ENCODE data around the gene CTXND1.

CTXND1 gene

GRCh38 chr15:80167936-80168335 is 84.1 kb downstream of the CTXND1 start:
- H3K27ac ChIP-seq (ENCODE audit: low read length), result no peak overlapping the region
- H3K27me3 ChIP-seq (ENCODE audit: low read depth, low read length), result no peaks in the 10 kb centered on the region
- H3K4me3 ChIP-seq (ENCODE audit: low read depth in 1 of 2, low read length in 2 of 2), result no peak overlapping the region
- H3K9me3 ChIP-seq (ENCODE audit: control insufficient read depth in 1 of 2, low read length in 2 of 2), result no peaks in the 10 kb centered on the region
- peaks cover 0 to under 1% of the 10 kb centered on the region in 2 donors for H3K36me3 ChIP-seq (ENCODE audit: control insufficient read depth in 1 of 2, insufficient read depth in 2 of 2, low read length in 2 of 2)
- H3K4me1 ChIP-seq (ENCODE audit: control insufficient read depth in 1 of 2, insufficient read depth in 2 of 2, low read length in 2 of 2), result no peaks in the 10 kb centered on the region

DNA sequence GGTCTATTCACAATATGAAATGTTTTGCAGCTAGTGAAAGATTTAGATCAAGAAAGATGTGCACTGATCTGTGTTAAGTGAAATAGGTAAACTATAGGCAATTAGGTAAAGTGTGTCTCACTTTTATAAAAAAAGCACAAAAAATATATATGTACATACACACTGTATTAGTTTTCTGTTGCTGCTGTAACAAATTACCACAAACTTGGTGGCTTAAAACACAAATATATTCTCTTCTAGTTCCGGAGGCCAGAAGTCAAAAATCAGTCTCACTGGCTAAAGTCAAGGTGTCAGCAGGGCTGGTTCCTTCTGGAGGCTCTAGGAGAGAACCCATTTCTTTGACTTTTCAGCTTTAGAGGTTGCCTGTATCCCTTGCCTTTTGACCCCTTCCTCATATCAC is 88.1 kb downstream of the CTXND1 start:
- no peaks in the 10 kb centered on the region for H3K9me3 ChIP-seq (ENCODE audit: control insufficient read depth in 1 of 2, low read length in 2 of 2)
- no peak overlapping the region for H3K27ac ChIP-seq (ENCODE audit: low read length)
- H3K36me3 ChIP-seq (ENCODE audit: control insufficient read depth in 1 of 2, insufficient read depth in 2 of 2, low read length in 2 of 2), result peaks cover 5 to 12% of the 10 kb centered on the region in 2 donors
- H3K4me3 ChIP-seq (ENCODE audit: low read depth in 1 of 2, low read length in 2 of 2), result no peak overlapping the region
- no peaks in the 10 kb centered on the region for H3K27me3 ChIP-seq (ENCODE audit: low read depth, low read length)
- H3K4me1 ChIP-seq (ENCODE audit: control insufficient read depth in 1 of 2, insufficient read depth in 2 of 2, low read length in 2 of 2), result peaks cover 9 to 27% of the 10 kb centered on the region in 2 donors

GRCh38 chr15:80163217-80163616 is 88.8 kb downstream of the CTXND1 start:
- no peak overlapping the region for H3K27ac ChIP-seq (ENCODE audit: low read length)
- H3K4me1 ChIP-seq (ENCODE audit: control insufficient read depth in 1 of 2, insufficient read depth in 2 of 2, low read length in 2 of 2), result peaks cover 9 to 27% of the 10 kb centered on the region in 2 donors
- no peaks in the 10 kb centered on the region for H3K27me3 ChIP-seq (ENCODE audit: low read depth, low read length)
- H3K9me3 ChIP-seq (ENCODE audit: control insufficient read depth in 1 of 2, low read length in 2 of 2), result no peaks in the 10 kb centered on the region
- H3K36me3 ChIP-seq (ENCODE audit: control insufficient read depth in 1 of 2, insufficient read depth in 2 of 2, low read length in 2 of 2), result peaks cover 5 to 12% of the 10 kb centered on the region in 2 donors
- H3K4me3 ChIP-seq (ENCODE audit: low read depth in 1 of 2, low read length in 2 of 2), result no peak overlapping the region

DNA sequence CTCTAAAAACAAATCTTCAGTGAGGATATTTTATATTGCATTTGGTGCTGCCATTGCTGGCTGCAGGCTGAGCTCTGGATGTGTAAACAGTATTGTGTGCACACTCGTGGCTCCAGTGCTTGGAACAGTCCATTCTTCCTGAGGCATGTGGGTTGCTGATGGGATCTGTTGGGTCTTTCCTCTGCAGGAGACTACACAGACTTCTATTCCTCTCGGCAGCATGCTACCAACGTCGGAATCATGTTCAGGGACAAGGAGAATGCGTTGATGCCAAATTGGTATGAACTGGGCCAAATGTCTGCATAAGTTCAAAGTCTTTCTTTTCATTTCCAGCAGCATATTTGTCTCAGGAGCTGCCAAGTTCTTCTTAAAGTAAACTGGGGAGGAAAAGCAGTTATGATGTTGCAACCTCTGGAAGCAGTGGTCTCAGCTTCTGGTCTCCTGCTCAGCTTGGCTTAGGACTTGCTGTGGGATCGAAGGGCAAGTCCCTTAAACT is 89.9 kb downstream of the CTXND1 start:
- H3K27ac ChIP-seq (ENCODE audit: low read length), result no peak overlapping the region
- H3K4me3 ChIP-seq (ENCODE audit: low read depth in 1 of 2, low read length in 2 of 2), result no peak overlapping the region
- H3K9me3 ChIP-seq (ENCODE audit: control insufficient read depth in 1 of 2, low read length in 2 of 2), result no peaks in the 10 kb centered on the region
- no peaks in the 10 kb centered on the region for H3K27me3 ChIP-seq (ENCODE audit: low read depth, low read length)
- peaks cover 5 to 12% of the 10 kb centered on the region in 2 donors for H3K36me3 ChIP-seq (ENCODE audit: control insufficient read depth in 1 of 2, insufficient read depth in 2 of 2, low read length in 2 of 2)
- peaks cover 9 to 27% of the 10 kb centered on the region in 2 donors for H3K4me1 ChIP-seq (ENCODE audit: control insufficient read depth in 1 of 2, insufficient read depth in 2 of 2, low read length in 2 of 2)

DNA sequence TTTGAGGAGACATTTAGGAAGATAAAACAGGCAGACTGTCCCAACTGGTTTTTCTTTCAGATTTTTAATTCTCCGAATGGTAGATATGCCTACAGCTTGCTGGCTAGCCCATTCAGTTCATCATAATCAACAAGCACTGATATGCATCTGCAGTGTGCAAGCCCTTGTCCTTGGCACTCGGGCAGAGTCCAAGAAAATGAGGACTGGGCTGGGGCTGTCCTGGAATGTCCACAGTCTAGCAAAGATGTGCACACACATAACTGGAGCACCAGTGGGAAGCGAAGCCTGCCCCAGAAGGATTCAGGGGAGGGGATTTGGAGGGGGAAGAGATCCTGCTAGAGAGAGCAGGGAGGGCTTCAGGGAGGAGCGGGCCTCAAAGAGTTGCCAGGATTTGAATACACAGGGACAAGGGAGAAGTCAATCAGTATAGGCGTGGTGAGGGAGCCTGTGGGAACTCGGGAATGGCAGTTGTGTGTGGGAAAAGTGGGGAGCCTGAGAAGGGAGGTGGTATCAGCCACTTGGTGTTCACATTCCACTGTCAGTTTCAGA is 90.5 kb downstream of the CTXND1 start:
- H3K27ac ChIP-seq (ENCODE audit: low read length), result no peak overlapping the region
- H3K4me3 ChIP-seq (ENCODE audit: low read depth in 1 of 2, low read length in 2 of 2), result no peak overlapping the region
- peaks cover 5 to 12% of the 10 kb centered on the region in 2 donors for H3K36me3 ChIP-seq (ENCODE audit: control insufficient read depth in 1 of 2, insufficient read depth in 2 of 2, low read length in 2 of 2)
- no peaks in the 10 kb centered on the region for H3K27me3 ChIP-seq (ENCODE audit: low read depth, low read length)
- H3K4me1 ChIP-seq (ENCODE audit: control insufficient read depth in 1 of 2, insufficient read depth in 2 of 2, low read length in 2 of 2), result peaks cover 9 to 27% of the 10 kb centered on the region in 2 donors
- no peaks in the 10 kb centered on the region for H3K9me3 ChIP-seq (ENCODE audit: control insufficient read depth in 1 of 2, low read length in 2 of 2)

DNA sequence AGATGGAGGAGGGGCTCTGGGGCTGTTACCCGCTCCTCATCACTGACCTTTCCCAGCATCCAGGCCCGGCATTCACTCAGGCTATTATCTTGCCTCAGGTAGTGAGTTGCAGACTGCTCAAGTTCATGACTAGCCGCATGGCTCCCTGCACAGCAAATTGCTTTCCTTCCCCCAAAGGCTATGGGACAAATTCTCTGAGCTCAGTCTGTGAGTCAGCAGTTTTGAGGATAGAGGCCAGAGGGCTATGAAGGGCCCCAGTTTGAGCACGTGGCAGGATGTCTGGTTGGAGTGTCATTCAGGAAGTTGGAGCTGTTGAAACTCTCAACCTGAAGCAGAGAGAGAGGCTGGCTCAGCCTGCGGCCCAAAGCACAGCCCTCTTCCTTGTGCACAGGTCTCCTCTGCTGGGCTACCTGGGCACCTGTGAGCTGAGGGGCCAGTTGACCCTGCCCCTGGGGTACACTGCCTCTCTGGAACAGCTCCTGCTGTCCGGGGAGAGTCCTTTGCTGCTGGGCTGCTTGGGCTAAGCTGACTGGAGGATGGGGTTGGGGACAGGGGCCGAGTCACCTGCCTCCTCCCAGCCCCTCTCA is 91.3 kb downstream of the CTXND1 start:
- Histone ChIP-seq H3K36me3 (ENCODE audit: control insufficient read depth in 1 of 2, insufficient read depth in 2 of 2, low read length in 2 of 2) (peaks cover 5 to 12% of the 10 kb centered on the region in 2 donors), H3K9me3 (ENCODE audit: control insufficient read depth in 1 of 2, low read length in 2 of 2) (no peaks in the 10 kb centered on the region), H3K27me3 (ENCODE audit: low read depth, low read length) (no peaks in the 10 kb centered on the region), H3K4me1 (ENCODE audit: control insufficient read depth in 1 of 2, insufficient read depth in 2 of 2, low read length in 2 of 2) (peaks cover 9 to 27% of the 10 kb centered on the region in 2 donors), H3K27ac (ENCODE audit: low read length) (no peak overlapping the region), H3K4me3 (ENCODE audit: low read depth in 1 of 2, low read length in 2 of 2) (no peak overlapping the region)

DNA sequence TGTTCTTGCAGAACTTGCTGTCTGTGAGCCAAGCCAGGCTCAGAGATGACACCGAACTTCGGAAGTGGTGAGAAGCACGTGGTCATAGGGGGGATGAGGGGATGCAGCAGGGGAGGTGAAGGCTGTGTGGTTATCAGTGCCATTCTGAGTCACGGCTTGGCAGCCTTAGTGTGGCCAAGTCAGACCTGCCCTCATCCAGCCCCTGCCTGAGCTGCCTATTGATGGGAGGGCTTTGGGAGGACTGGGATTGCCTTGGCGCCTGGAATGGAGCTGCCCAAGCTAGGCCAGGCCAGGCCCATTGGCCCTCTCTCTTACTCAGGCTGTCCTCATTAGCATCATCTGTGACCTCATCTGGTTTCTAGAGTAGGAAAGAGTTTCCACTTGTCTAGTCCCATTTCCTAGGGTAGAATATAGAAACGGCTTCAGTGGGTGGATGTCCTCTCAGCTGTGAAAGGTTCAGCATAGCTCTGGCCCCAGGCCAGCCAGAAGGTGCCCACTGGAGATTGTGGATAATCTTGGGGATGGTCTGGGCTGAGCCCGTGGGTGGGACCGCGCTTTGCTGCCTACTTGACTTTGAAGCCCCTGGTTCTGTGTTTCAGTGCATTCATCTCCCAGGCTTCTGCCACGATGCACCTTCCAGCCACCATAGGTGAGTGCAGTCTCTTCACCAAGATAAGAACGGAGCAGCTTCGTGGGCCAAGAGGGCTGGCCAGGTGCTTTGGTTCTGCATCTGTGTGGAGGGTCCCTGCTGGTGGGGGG is 92.0 kb downstream of the CTXND1 start:
- Histone ChIP-seq H3K36me3 (ENCODE audit: control insufficient read depth in 1 of 2, insufficient read depth in 2 of 2, low read length in 2 of 2) (peaks cover 5 to 12% of the 10 kb centered on the region in 2 donors), H3K4me1 (ENCODE audit: control insufficient read depth in 1 of 2, insufficient read depth in 2 of 2, low read length in 2 of 2) (peaks cover 9 to 27% of the 10 kb centered on the region in 2 donors), H3K27ac (ENCODE audit: low read length) (no peak overlapping the region), H3K27me3 (ENCODE audit: low read depth, low read length) (no peaks in the 10 kb centered on the region), H3K9me3 (ENCODE audit: control insufficient read depth in 1 of 2, low read length in 2 of 2) (no peaks in the 10 kb centered on the region), H3K4me3 (ENCODE audit: low read depth in 1 of 2, low read length in 2 of 2) (no peak overlapping the region)

DNA sequence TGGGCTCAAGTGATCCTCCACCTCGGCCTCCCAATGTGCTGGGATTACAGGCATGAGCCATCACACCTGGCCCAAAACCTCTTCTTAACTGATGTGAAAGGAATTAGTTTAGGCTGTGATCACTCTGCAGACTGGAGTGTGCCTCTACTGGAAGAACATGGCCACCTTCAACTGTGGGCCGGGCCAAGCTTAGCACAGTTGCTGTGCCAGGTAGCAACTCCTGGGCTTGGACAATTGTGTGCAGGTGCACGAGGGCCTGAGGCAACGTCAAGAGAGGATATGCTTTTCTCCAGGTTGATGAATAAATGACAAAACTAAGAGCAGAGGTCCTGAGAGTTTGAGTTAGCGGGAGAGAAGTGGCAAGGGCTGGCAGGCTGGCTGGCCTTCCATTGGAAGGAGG is 92.7 kb downstream of the CTXND1 start:
- Histone ChIP-seq H3K4me3 (ENCODE audit: low read depth in 1 of 2, low read length in 2 of 2) (no peak overlapping the region), H3K9me3 (ENCODE audit: control insufficient read depth in 1 of 2, low read length in 2 of 2) (no peaks in the 10 kb centered on the region), H3K27ac (ENCODE audit: low read length) (no peak overlapping the region), H3K27me3 (ENCODE audit: low read depth, low read length) (no peaks in the 10 kb centered on the region), H3K36me3 (ENCODE audit: control insufficient read depth in 1 of 2, insufficient read depth in 2 of 2, low read length in 2 of 2) (peaks cover 5 to 12% of the 10 kb centered on the region in 2 donors), H3K4me1 (ENCODE audit: control insufficient read depth in 1 of 2, insufficient read depth in 2 of 2, low read length in 2 of 2) (peaks cover 9 to 27% of the 10 kb centered on the region in 2 donors)

DNA sequence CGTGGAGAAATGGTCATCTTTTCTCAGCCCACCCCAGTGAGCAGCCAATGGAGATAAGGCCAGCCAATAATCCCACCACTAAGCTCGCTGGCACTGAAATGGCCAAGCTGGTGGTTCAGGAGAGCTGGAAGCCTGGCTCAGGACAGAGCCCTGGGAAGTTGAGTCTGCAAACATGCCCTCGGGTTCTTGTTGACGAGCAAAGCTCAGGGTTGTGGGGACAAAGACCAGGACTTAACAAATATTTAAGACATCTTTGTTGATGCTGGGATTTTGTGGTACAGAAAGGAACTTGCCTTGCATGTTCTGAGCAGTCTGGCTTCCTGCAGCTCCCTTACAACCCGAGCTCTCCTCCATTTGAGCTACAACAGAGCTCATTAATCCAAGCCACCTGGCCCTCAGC is 94.8 kb downstream of the CTXND1 start:
- peaks cover 16 to 33% of the 10 kb centered on the region in 2 donors for H3K4me1 ChIP-seq (ENCODE audit: control insufficient read depth in 1 of 2, insufficient read depth in 2 of 2, low read length in 2 of 2)
- no peak overlapping the region for H3K27ac ChIP-seq (ENCODE audit: low read length)
- no peaks in the 10 kb centered on the region for H3K27me3 ChIP-seq (ENCODE audit: low read depth, low read length)
- H3K36me3 ChIP-seq (ENCODE audit: control insufficient read depth in 1 of 2, insufficient read depth in 2 of 2, low read length in 2 of 2), result peaks cover 3 to 11% of the 10 kb centered on the region in 2 donors
- H3K4me3 ChIP-seq (ENCODE audit: low read depth in 1 of 2, low read length in 2 of 2), result no peak overlapping the region
- H3K9me3 ChIP-seq (ENCODE audit: control insufficient read depth in 1 of 2, low read length in 2 of 2), result no peaks in the 10 kb centered on the region

GRCh38 chr15:80156176-80156720 is 95.8 kb downstream of the CTXND1 start:
- Histone ChIP-seq H3K4me1 (ENCODE audit: control insufficient read depth in 1 of 2, insufficient read depth in 2 of 2, low read length in 2 of 2) (peaks cover 8 to 24% of the 10 kb centered on the region in 2 donors), H3K36me3 (ENCODE audit: control insufficient read depth in 1 of 2, insufficient read depth in 2 of 2, low read length in 2 of 2) (peaks cover 3 to 7% of the 10 kb centered on the region in 2 donors), H3K27me3 (ENCODE audit: low read depth, low read length) (no peaks in the 10 kb centered on the region), H3K4me3 (ENCODE audit: low read depth in 1 of 2, low read length in 2 of 2) (no peak overlapping the region), H3K27ac (ENCODE audit: low read length) (no peak overlapping the region), H3K9me3 (ENCODE audit: control insufficient read depth in 1 of 2, low read length in 2 of 2) (no peaks in the 10 kb centered on the region)

All from muscle layer of duodenum (tissue), 2 donors.